HG02840 (cell line): ENCODE measurements around the gene GRB2.
A peak's percentile ranks its signal among the peaks of the same experiment; 100 is the strongest.
"Not testable (repeated sequence)": the region's sequence is repeated elsewhere in the genome, so short reads cannot be mapped to it uniquely, and the experiment has no call there.

Experiments used
- ATAC-seq: cut with Tn5 transposase; IDR thresholded peaks from one replicate; pipeline ENCODE4 v1.9.1; 2021; ENCODE audit warnings: mild to moderate bottlenecking, moderate library complexity, moderate number of reproducible peaks; ENCODE audit not compliant: unreplicated experiment, low FRiP score

GRB2 gene

DNA sequence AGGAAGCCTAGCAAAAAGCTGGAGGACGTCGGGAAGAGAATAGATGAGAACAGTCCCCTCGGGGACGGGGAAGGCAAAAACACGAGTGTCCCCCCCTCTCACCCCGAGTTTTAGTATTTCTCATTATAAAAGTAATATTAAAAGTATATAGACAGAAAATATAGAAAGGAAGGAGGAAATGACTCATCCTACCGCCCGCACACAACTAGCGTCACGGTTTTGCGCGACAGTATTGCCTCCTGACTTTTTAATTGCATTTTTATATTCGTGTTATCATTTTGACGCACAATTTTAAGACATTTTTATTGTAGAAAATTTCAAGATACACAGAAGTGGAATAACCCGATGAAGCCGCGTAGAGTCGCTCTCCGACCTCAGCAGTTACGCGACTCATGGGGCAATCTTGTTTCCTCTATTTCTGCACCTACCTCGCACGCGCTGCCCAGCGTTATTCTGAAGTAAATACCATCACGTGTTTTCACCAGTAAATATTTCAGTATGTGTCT lies 115.6 kb downstream of the GRB2 start:
- ATAC-seq = peak; percentile 21

DNA sequence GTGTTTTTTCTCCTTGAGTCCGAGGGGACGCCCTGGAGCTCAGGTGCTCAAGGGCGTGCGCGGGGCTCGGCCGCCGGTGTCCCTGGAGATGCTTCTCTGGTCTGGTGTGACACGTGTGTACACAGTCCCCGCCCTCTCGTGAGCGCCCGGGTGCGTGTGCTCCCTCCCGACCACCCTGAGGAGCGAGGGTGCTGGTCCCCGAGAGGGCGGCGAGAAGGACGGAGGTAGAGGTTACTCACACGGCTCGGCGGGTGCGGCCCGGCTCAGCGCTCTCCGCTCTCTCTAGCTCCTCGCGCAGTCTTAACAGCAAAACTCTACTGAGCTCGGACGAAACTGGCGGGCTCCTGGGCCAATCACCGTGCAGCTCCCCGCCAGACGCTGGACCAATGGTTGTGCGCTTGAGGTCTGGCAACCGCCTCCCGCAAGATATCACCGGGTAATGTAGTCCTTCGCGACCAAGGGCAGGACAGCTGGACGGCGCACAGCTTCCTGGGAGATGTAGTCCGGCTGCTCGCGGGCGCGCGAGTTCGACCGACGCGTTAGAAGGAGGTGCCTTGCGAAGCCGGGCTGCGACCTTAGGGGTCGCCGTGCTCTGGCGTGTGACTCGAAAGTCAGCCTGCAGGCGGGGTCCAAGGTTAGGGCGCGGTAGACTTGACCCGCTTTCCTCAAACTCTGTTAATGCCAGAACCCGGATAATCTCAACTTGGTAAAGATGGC lies 116.2 kb downstream of the GRB2 start, which contains the start of gene SLC25A19:
Gene SLC25A19, minus strand, starts transcription at position 319 of the 717 bp plus-strand sequence. CDS start 2,669 bp downstream, outside the sequence.
- ATAC-seq = peak; percentile 91

DNA sequence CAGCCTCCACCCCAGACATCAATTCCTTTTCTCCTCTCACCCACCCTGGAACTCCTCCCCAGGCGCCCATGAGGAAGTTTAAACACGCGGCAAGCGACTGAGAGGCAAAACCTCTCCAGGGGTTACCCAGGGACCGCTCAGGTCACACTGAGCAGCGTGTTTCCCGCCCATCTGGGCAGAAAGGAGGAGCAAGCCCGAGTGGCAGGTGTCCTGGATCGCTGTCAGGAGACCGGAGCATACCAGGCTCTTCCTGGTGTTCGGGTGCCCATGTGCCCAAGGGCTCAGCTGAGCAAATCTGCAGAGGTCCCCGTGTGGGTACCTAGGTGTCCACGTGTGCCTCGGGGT lies 116.7 kb downstream of the GRB2 start:
- ATAC-seq = no peak

DNA sequence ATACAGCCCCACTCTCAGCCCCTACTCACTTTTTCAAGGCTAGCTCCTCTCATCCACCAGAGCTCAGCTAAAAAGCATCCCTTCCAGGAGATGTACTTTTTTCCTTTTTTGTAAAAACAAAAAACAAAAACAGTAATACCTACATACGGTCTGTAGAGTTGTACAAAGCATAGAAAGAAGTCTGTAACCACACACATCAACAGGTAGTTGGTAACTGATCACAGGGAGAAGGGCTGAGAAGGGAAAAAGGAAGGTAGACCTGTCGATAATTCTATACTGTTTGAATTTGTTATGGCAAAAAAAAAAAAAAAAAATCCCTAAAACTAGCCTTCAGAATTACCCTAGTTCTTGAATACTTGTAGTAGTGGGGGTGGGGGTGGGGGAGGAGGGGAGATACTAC lies 117.1 kb downstream of the GRB2 start:
- no peak for ATAC-seq

DNA sequence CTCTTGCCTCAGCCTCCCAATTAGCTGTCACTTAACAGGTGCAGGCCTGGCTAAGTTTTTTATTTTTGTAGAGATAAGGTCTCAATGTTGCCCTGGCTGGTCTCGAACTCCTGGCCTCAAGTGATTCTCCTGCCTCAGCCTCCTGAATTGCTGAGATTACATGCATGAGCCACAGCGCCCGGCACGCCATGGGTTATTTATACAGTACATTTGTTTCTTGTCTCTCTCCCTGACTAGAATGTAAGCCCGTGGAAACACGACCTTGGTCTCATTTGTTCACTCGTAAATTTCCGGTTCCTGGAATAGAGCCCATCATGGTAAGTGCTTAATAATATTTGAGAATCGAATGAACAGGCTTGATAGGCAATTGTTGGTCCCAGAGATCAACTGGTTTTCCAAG lies 118.3 kb downstream of the GRB2 start:
- ATAC-seq = no peak

DNA sequence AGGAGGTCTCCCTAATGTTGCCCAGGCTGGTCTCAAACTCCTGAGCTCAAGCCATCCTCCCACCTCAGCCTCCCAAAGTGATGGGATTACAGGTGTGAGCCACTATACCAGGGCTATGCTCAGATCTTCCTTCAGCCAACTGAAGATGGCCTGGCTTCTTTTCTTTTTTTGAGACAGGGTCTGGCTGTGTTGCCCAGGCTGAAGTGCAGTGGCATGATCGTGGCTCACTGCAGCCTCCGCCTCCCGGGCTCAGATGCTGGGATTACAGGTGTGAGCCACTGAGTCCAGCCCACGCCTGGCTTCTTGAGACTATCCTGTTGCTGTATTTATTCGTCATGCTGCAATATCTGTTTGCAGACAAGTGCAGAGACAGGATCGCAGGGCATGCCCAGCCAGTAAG lies 120.4 kb downstream of the GRB2 start:
- ATAC-seq = no peak

DNA sequence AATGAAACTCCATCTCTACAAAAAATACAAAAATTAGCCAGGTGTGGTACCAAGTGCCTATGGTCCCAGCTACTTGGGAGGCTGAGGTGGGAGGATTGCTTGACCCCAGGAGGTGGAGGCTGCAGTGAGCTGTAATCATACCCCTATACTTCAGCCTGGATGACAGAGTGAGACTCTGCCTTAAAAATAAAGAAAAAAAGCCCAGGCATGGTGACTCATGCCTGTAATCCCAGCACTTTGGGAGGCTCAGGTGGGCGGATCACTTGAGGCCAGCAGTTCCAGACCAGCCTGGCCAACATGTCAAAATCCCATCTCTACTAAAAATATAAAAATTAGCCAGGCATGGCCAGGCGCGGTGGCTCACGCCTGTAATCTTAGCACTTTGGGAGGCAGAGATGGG lies 125.3 kb downstream of the GRB2 start:
- not testable (repeated sequence) for ATAC-seq

DNA sequence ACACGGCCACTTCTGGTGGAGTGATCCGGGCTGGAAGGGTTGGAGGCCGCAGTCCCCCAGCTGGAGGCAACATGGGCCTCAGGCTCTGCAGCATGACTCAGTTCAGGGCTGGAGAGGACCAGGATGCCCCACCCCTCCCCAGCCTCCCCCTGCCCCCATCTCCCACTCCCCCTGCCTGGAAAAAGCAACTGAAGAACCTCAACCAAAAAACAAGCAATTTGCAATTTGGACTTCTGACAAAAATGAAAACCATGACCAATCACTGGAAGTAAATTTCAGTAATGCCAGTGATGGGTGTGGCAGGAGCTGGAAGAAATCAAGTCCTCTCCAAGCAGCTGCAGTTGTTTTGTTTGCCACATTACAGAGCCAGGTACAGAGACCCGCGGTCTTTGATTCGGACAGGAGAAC lies 127.8 kb downstream of the GRB2 start:
- no peak for ATAC-seq

DNA sequence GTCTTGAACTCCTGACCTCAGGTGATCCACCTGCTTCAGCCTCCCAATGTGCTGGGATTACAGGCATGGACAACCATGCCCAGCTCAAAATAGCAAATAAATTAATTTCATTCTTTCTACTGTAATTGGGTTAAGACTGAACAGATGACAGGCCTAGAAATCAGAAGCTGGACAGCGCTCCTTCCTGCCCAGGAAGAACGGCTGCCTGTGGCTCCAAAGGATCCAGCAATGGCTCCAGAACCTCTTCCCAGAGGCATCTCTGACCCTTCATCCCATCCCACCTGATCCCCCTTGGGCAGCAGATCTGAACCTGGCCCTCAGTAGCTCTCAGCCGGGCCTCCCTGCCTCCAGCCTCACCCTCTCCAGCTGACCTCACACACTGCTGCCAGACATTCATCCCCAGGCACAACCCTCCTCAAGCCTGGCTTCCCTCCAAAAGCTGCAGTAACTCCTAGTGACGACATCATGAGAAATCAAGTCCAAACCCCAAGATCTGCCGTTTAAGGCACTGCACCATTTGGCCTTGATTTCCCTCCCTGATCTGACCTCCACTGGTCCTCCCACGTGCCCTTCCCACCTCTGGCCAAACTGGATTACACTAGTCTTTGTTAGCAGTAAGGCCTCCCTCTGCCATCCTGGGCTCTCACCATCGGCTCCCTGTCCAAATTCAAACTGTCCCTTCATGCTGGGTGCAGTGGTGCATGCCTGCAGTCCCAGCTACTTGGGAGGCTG lies 131.3 kb downstream of the GRB2 start:
- ATAC-seq = no peak

DNA sequence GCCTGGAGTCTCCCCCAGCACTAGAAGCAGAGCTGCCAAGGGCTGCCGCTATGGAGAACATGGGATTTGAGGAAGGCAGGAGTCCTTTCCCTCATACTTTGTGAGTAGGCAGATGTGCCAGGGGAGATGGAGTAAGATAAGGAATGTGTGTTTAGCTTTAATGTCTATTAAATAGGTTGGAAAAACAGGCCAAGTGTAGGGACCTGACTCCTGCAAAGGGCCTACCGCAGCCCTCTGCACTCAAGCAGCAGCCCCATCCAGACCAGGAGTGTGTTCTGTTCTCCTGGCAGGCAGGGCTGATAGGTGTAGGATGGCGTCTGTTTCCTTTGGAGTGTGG lies 132.7 kb downstream of the GRB2 start:
- ATAC-seq = no peak

DNA sequence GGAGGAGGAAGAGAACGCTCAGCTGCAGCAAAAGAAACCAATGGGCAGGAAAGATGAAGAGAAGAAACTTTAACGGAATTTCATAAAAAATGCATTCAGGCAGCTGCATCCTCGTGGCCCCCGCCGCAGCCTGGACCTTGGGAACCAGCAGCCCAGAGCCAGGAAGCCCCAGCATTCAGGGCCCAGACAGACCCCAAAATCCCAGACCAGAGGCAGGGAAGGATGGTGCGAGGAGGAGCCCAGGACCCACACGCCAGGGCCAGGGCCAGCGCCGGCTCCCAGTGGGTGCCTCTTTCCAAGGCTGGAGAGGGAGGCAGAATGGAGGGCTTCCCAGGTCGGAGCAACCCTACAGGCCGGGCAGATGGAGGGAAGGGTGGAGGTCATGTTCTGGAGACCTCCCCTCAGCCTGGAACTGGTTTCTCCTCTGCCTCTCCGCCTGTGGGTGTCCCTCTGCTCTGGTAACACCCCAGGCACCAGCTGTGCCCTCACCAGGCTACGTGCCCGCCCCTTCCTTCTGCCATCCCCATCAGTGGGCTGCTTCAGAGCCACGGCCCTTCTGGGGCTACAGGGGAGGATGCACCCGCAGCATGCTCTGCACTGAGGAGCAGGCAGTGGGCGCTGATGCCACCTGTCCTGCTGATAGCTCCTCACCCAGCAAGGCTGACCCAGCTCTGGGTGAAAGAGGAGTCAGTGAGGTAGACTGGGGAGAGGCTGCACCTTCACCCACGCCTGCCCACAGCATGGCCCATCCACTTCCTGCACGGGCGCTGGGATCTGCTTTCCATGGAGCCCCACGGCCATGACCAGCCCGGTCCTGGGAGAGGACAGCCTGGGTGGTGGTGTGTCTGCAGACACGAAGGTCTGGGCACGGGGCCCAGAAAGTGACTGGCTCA lies 133.3 kb downstream of the GRB2 start:
- ATAC-seq = no peak

DNA sequence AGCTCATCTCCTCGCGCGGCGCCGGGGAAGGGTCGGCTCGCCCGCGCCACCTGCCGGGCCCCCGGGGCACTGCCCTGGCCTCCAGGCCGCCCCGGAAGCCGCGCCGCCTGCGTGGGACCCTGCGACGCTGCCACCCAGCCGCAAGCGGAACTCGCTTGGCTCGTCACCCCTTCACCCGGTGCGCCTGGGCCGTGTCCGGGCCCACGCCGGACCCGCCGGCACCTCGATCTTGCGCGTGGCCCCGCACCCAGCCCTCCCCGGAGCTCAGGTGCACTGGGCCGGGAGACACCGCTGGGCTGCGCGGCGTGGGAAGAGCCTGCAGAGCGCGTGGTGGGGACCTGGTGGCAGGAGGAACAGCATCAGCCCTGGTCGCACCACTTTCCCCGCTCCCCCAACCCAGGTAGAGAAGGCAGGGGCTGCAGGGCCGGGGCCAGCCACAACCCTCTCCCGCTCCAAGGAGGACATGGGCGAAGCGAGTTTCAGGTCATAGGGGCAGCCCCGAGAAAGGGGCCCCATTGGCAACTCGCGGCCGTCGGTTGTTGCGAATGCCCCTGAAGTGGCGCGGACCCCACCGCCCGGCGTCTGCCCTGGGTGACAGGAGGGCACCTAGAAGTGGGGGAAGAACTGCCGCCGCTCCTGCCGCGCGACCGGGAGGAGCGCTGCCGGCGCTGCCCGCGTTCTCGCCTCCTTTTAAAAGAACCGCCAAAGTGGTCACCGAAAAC lies 134.1 kb downstream of the GRB2 start:
- peak; percentile 59 for ATAC-seq

DNA sequence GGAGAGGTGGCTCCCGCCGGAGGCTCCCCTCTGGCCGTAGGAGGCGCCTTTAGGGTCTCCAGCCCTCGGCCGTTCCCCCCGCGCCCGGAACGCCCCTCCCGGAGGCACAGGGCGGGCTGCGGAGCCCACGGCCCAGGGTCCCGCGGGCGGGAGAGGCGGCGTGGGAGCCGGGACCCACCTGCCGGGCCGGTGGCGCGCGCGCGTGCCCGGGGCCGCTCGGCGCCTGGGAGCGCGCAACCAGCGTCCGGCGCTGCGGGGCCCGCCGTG lies 134.6 kb downstream of the GRB2 start, which contains the start of gene MIF4GD:
Gene MIF4GD, minus strand, starts transcription at position 266 of the 267 bp plus-strand sequence. CDS start 1,036 bp downstream, outside the sequence.
- ATAC-seq = no peak

DNA sequence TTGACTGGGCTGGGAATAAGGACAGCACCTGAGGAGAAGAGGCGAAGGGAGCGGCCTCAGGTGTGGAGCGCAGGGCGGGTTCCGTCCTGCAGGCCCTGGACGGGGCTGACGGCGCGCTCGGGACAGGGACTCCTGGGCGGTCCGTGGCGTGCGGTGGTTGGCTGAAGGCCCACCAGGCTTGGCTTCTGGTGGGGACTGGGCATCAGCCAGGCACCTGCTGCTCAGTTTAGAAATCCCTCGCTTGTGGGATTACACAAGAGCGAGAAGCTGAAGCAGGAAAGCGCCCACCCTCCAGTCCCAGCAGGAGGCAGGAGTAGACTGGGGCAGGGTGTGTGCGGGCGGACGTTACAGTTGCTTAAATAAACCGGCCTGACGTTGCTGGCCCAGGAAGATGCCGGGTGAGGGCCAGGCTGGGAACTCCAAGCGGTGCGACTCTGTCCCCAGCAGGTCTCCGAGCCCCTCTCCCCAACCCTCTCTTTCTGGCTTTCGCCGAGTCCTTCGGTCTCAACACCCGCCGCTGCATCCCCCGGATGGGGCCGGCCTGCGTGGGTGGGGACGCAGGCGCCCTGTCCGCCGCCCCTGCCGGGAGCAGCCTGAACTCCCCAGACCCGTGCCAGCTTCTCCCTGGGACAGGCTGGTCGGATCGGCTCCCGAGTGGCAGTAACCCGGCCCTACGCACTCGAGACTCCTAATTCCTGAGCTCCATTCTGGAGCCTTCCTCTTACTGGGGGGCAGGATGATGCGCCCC lies 135.1 kb downstream of the GRB2 start:
- peak; percentile 27 for ATAC-seq

DNA sequence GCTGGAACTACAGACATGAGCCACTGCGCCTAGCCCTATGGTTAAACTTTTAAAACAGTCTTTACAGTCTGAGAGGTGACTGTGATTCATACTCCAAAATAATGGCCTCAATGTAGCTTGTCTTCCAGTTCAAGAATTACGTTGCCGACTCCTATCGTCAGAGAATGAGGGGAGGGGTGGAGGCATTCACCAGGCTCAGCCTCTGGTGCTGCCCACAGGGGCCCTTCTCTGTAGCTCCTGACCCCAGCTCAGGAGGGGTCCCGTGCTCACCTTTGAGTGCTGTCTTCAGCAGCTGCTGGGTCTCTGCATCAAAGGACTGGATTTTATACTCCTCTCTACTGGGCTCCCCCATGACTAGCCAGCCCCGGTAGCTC lies 135.6 kb downstream of the GRB2 start:
- ATAC-seq = no peak
